ENCODE data around the gene RFX3.

RFX3 gene

DNA sequence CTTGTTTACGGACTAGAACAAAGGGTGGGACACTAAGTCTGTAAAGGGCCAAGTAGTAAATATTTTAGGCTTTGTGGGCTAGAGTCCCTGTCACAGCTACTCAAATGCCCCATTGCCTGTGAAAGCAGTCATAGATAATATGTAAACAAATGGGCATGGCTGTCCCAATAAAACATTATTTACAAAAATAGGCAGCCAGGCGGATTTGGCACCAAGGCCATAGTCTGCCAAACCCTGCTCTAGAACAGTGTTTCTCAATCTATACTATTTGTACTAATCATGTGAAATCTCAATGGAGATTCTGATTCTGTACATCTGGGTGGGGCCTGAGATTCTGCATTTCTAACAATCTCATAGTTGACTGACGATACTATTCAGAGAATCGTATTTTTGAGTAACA is 92.0 kb downstream of the RFX3 start:
- Histone ChIP-seq H3K9me2 (replicated peaks; ENCODE audit: insufficient read depth, low read length) (no peaks in the 10 kb centered on the region), H3K27ac (ENCODE audit: low read length) (no peak overlapping the region), H3K4me1 (ENCODE audit: low read length) (no peaks in the 10 kb centered on the region), H3K79me2 (ENCODE audit: low read length) (no peaks in the 10 kb centered on the region), H3K9ac (ENCODE audit: low read length) (no peak overlapping the region), H3K9me3 (replicated peaks; ENCODE audit: insufficient read depth, low read length) (no peaks in the 10 kb centered on the region), H4K20me1 (ENCODE audit: insufficient read depth, low read length) (no peaks in the 10 kb centered on the region), H3K4me2 (ENCODE audit: low read depth, low read length) (no peak overlapping the region), H3F3A (ENCODE audit: insufficient read depth, low read length) (no peaks in the 10 kb centered on the region), H3K27me3 (replicated peaks; ENCODE audit: insufficient read depth, low read length) (no peaks in the 10 kb centered on the region), H3K36me3 (replicated peaks; ENCODE audit: insufficient read depth, low read length) (no peaks in the 10 kb centered on the region), H2AFZ (ENCODE audit: low read length) (no peak overlapping the region), H3K4me3 (ENCODE audit: low read length) (no peak overlapping the region)
- no peak for DNase-seq
- TF ChIP-seq EZH2phosphoT487 (IDR thresholded peaks at IDR 0.05; ENCODE audit: low read length) (no peak), EZH2 (optimal IDR thresholded peaks at IDR 0.05; ENCODE audit: low read depth, low read length) (no peak)
- TF ChIP-seq, protein P1, sequence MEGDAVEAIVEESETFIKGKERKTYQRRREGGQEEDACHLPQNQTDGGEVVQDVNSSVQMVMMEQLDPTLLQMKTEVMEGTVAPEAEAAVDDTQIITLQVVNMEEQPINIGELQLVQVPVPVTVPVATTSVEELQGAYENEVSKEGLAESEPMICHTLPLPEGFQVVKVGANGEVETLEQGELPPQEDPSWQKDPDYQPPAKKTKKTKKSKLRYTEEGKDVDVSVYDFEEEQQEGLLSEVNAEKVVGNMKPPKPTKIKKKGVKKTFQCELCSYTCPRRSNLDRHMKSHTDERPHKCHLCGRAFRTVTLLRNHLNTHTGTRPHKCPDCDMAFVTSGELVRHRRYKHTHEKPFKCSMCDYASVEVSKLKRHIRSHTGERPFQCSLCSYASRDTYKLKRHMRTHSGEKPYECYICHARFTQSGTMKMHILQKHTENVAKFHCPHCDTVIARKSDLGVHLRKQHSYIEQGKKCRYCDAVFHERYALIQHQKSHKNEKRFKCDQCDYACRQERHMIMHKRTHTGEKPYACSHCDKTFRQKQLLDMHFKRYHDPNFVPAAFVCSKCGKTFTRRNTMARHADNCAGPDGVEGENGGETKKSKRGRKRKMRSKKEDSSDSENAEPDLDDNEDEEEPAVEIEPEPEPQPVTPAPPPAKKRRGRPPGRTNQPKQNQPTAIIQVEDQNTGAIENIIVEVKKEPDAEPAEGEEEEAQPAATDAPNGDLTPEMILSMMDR (IDR thresholded peaks at IDR 0.05; ENCODE audit: low read length): no peak

- Histone ChIP-seq H3K36me3 (replicated peaks; ENCODE audit: insufficient read depth, low read length) (no peaks in the 10 kb centered on the region), H3K79me2 (ENCODE audit: low read length) (no peaks in the 10 kb centered on the region), H2AFZ (ENCODE audit: low read length) (no peak overlapping the region), H3K27ac (ENCODE audit: low read length) (no peak overlapping the region), H3K4me1 (ENCODE audit: low read length) (no peaks in the 10 kb centered on the region), H3K9me2 (replicated peaks; ENCODE audit: insufficient read depth, low read length) (no peaks in the 10 kb centered on the region), H3F3A (ENCODE audit: insufficient read depth, low read length) (no peaks in the 10 kb centered on the region), H3K27me3 (replicated peaks; ENCODE audit: insufficient read depth, low read length) (no peaks in the 10 kb centered on the region), H3K9ac (ENCODE audit: low read length) (no peak overlapping the region), H4K20me1 (ENCODE audit: insufficient read depth, low read length) (no peaks in the 10 kb centered on the region), H3K4me3 (ENCODE audit: low read length) (no peak overlapping the region), H3K9me3 (replicated peaks; ENCODE audit: insufficient read depth, low read length) (no peaks in the 10 kb centered on the region), H3K4me2 (ENCODE audit: low read depth, low read length) (no peak overlapping the region)
- no peak for DNase-seq
- TF ChIP-seq, protein P1 (IDR thresholded peaks at IDR 0.05; ENCODE audit: low read length): no peak
Measured at GRCh38 chr9:3433066-3433465, 92.7 kb downstream of the RFX3 start.

GRCh38 chr9:3431890-3432289 is 93.9 kb downstream of the RFX3 start:
- Histone ChIP-seq H3K4me3 (ENCODE audit: low read length) (no peak overlapping the region), H3K9me2 (replicated peaks; ENCODE audit: insufficient read depth, low read length) (no peaks in the 10 kb centered on the region), H3K27ac (ENCODE audit: low read length) (no peak overlapping the region), H3K4me2 (ENCODE audit: low read depth, low read length) (no peak overlapping the region), H3K9ac (ENCODE audit: low read length) (no peak overlapping the region), H3K79me2 (ENCODE audit: low read length) (no peaks in the 10 kb centered on the region), H4K20me1 (ENCODE audit: insufficient read depth, low read length) (no peaks in the 10 kb centered on the region), H3K4me1 (ENCODE audit: low read length) (no peaks in the 10 kb centered on the region), H3K36me3 (replicated peaks; ENCODE audit: insufficient read depth, low read length) (no peaks in the 10 kb centered on the region), H3K9me3 (replicated peaks; ENCODE audit: insufficient read depth, low read length) (no peaks in the 10 kb centered on the region), H3F3A (ENCODE audit: insufficient read depth, low read length) (no peaks in the 10 kb centered on the region), H2AFZ (ENCODE audit: low read length) (no peak overlapping the region), H3K27me3 (replicated peaks; ENCODE audit: insufficient read depth, low read length) (no peaks in the 10 kb centered on the region)
- DNase-seq: no peak
- TF ChIP-seq, protein P1 (IDR thresholded peaks at IDR 0.05; ENCODE audit: low read length): no peak
- TF ChIP-seq EZH2phosphoT487 (IDR thresholded peaks at IDR 0.05; ENCODE audit: low read length): no peak
- no peak for TF ChIP-seq EZH2 (optimal IDR thresholded peaks at IDR 0.05; ENCODE audit: low read depth, low read length)

Data from MM.1S (cell line).